Osteoblast (primary cell): ENCODE measurements around the gene NMT1. TPM values are rescaled to one million over a fixed set of nuclear protein-coding genes. Genes with fewer than 3 reads are reported as not detected.

Experiments
- DNase-seq: peaks from one replicate; pipeline ENCODE4 v3.0.0; 2011; ENCODE audit warnings: low spot score, mixed read lengths; ENCODE audit not compliant: insufficient read length; ENCODE audit errors: missing footprints
- H2AFZ ChIP-seq: 2 replicates; pipeline ENCODE4 v1.6.0; 2011; ENCODE audit warnings: mild to moderate bottlenecking, low read length
- H3K27ac ChIP-seq: 2 replicates; pipeline ENCODE4 v1.5.1; 2011; ENCODE audit warnings: mild to moderate bottlenecking, low read depth, low read length, moderate library complexity
- H3K27me3 ChIP-seq: 2 replicates; pipeline ENCODE4 v1.6.0; 2012; ENCODE audit warnings: mild to moderate bottlenecking, control low read depth, inconsistent platforms, low read length, moderate library complexity; ENCODE audit not compliant: insufficient read depth
- H3K36me3 ChIP-seq: 2 replicates; pipeline ENCODE4 v1.5.1; 2011; ENCODE audit warnings: mild to moderate bottlenecking, low read length, control low read depth, moderate library complexity; ENCODE audit not compliant: insufficient read depth
- H3K4me1 ChIP-seq: 2 replicates; pipeline ENCODE4 v1.5.1; 2011; ENCODE audit warnings: mild to moderate bottlenecking, low read length, control low read depth, moderate library complexity; ENCODE audit not compliant: insufficient read depth
- H3K4me2 ChIP-seq: 2 replicates; pipeline ENCODE4 v1.6.0; 2011; ENCODE audit warnings: mild to moderate bottlenecking, low read length; ENCODE audit not compliant: insufficient read depth
- H3K4me3 ChIP-seq: fragments of 200-600 bp; sonication (generic); 3 replicates; pipeline ENCODE4 v1.5.1; 2012; ENCODE audit warnings: mild to moderate bottlenecking, low read length, inconsistent platforms; ENCODE audit not compliant: insufficient read depth
- H3K79me2 ChIP-seq: 2 replicates; pipeline ENCODE4 v1.6.0; 2012; ENCODE audit warnings: mild to moderate bottlenecking, low read length, control low read depth, inconsistent platforms; ENCODE audit not compliant: insufficient read depth
- H3K9me3 ChIP-seq: 2 replicates; pipeline ENCODE4 v1.5.1; 2011; ENCODE audit warnings: low read depth, low read length, control low read depth
- H4K20me1 ChIP-seq: 2 replicates; pipeline ENCODE4 v1.6.0; 2012; ENCODE audit warnings: mild to moderate bottlenecking, low read length, control low read depth; ENCODE audit not compliant: insufficient read depth
- total RNA-seq: library from RNA; depleted of rRNA; stranded (reverse); fragments of >200 nt; gene quantifications from 2 replicates; pipeline ENCODE4 v1.2.3, GENCODE V29; 2012
- TF ChIP-seq, protein P1 (sequence below): IDR thresholded peaks from 2 replicates; pipeline ENCODE4 v1.5.1; 2011; ENCODE audit warnings: mild to moderate bottlenecking, low read depth, low read length, moderate library complexity; ENCODE audit errors: extremely low read depth

NMT1 gene
- total RNA-seq, 1 donor = 51.8 TPM

DNA sequence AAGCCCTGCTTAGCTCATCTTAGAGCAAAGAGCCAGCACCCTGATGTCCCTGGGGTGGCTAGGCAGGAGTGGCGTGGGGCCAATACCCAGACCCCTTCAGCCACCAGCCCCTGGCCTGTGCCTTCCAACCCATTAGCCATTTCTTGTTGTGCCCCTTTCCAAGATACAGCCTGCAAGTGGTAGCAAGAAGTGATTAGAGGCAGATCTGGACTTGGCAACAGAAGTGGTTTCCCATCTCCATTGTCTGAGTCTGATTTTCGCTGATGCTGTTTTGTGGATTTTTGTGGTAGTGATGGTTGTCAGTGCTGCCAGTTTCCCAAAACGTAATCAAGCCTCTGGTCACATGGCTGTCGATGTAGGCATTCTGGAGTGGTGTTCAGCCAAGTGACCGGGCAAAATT is 45.5 kb downstream of the NMT1 start:
- Histone ChIP-seq H3K4me1 (no peaks in the 10 kb centered on the region), H3K27ac (no peak overlapping the region), H3K36me3 (peaks cover 67% of the 10 kb centered on the region), H3K4me3 (no peak overlapping the region), H3K9me3 (no peaks in the 10 kb centered on the region), H3K4me2 (no peak overlapping the region), H2AFZ (no peak overlapping the region), H4K20me1 (peaks cover 11% of the 10 kb centered on the region), H3K79me2 (peaks cover 9% of the 10 kb centered on the region), H3K27me3 (no peaks in the 10 kb centered on the region)
- TF ChIP-seq, protein P1, sequence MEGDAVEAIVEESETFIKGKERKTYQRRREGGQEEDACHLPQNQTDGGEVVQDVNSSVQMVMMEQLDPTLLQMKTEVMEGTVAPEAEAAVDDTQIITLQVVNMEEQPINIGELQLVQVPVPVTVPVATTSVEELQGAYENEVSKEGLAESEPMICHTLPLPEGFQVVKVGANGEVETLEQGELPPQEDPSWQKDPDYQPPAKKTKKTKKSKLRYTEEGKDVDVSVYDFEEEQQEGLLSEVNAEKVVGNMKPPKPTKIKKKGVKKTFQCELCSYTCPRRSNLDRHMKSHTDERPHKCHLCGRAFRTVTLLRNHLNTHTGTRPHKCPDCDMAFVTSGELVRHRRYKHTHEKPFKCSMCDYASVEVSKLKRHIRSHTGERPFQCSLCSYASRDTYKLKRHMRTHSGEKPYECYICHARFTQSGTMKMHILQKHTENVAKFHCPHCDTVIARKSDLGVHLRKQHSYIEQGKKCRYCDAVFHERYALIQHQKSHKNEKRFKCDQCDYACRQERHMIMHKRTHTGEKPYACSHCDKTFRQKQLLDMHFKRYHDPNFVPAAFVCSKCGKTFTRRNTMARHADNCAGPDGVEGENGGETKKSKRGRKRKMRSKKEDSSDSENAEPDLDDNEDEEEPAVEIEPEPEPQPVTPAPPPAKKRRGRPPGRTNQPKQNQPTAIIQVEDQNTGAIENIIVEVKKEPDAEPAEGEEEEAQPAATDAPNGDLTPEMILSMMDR = no peak
- peak; percentile 83 for DNase-seq

DNA sequence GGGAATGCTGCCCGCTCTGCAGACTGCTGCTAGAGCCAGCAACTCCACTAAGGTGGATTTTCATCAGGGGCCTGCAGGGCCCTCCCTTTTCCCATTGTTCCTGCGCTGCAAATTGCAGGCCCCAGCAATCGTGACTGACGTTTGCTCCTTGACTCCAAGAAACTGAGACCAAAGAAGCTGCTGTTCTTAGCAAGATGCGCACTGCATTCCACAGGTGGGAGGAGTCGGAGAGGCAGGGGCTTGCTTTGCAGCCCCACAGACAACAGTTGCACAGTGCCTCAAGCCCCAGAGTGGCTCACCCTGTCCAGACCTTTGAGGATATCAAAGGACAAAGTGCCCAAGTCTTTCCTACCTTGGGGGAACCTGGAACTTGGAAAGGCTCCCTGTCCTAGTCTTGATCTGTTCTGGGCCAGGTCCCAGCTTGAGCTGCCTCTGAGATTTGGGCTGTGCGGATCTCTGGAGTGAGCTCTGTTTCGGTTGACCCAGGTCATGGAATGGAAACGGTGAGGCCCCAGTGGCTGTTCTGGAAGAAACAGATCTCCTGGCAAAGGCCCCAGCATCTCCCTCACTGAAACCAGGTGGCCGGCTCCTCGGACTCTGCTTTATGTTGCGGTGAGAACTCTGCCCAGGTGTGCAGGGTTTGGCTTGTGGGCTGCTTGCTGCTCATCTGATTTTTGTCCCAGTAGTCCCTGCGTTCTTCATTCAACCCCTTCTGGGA is 46.3 kb downstream of the NMT1 start:
- Histone ChIP-seq H4K20me1 (peaks cover 11% of the 10 kb centered on the region), H3K4me2 (no peak overlapping the region), H3K36me3 (peaks cover 61% of the 10 kb centered on the region), H3K79me2 (peaks cover 9% of the 10 kb centered on the region), H3K9me3 (no peaks in the 10 kb centered on the region), H2AFZ (no peak overlapping the region), H3K4me1 (no peaks in the 10 kb centered on the region), H3K4me3 (no peak overlapping the region), H3K27me3 (no peaks in the 10 kb centered on the region), H3K27ac (no peak overlapping the region)
- peak; percentile 73 for DNase-seq
- TF ChIP-seq, protein P1 = no peak

DNA sequence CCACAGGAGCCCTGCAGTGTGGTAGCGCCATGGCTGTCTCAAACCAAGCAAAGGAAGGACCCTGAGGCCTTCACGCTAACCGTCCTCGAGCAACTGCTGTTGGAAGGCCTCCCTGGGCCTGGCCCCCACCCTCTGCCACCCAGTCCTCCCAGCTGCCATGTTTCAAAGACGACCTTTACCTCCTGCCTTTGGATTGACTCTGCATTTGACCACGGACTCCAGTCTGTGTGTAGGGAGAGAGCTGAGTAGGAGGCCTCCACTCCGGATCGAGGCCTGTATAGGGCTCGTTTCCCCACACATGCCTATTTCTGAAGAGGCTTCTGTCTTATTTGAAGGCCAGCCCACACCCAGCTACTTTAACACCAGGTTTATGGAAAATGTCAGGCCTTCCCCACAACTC is 46.9 kb downstream of the NMT1 start:
- Histone ChIP-seq H3K36me3 (peaks cover 55% of the 10 kb centered on the region), H3K9me3 (no peaks in the 10 kb centered on the region), H3K4me1 (no peaks in the 10 kb centered on the region), H3K4me2 (no peak overlapping the region), H3K27me3 (no peaks in the 10 kb centered on the region), H4K20me1 (peaks cover 11% of the 10 kb centered on the region), H2AFZ (no peak overlapping the region), H3K4me3 (no peak overlapping the region), H3K27ac (no peak overlapping the region), H3K79me2 (peaks cover 9% of the 10 kb centered on the region)
- TF ChIP-seq, protein P1 = no peak
- peak; percentile 78 for DNase-seq

DNA sequence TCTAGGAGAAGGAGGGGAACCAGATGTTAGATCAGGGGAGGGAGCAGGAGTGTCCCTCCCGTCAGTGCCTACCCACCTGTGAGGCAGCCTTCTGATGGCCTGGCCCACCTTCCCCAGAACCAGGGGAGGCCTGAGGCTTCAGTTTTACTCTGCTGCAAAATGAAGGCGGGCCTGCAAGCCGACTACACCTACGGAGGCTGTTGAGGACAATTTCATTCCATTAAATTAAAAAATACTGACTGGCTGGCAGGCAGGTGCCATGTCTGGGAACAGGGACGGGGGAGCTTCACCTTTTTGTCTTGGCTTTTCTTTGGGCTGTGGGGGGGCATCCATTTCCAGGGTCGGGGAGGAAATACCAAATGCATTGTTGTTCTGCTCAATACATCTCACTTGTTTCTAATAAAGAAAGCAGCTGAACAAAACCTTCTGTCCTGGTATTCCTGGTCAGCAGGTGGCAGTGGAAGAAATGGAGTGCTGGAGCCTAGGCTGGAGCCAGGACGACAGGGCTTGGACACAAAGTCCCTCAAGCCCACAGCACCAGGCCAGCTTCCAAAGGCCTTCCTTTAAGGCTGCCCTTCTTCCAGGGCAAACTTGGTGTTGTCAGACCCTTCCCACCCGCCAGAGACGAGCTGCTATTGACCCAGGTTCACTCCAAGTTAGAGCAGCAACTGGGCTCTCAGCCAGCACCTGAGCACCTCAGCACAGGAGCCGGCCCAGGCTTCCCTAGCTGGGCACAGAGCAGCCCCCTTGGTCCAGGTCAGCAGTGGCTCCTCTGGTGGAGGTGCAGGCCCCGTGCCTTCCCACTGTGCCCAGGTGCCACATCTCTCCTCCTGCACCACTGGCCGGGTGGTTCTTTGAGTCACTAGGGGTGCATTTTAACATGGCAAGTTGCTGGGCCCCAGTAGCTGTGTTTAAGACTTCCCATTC is 47.7 kb downstream of the NMT1 start:
- Histone ChIP-seq H3K27me3 (no peaks in the 10 kb centered on the region), H3K4me1 (no peaks in the 10 kb centered on the region), H3K27ac (no peak overlapping the region), H4K20me1 (peaks cover 11% of the 10 kb centered on the region), H3K4me2 (no peak overlapping the region), H3K4me3 (no peak overlapping the region), H3K36me3 (peaks cover 47% of the 10 kb centered on the region), H3K79me2 (peaks cover 9% of the 10 kb centered on the region), H3K9me3 (no peaks in the 10 kb centered on the region), H2AFZ (no peak overlapping the region)
- DNase-seq = peak; percentile 73
- TF ChIP-seq, protein P1 = no peak
